A673 (cell line): ENCODE results near the gene WDR27. TPM values are rescaled to one million over a fixed set of nuclear protein-coding genes. Genes with fewer than 3 reads are reported as not detected.

Experiments used
- BruUV-seq: library from RNA; stranded (reverse); fragments of 400-500 nt; replicated peaks from 2 replicates; lab custom pipeline; 2021; lab: Mats Ljungman, UMichigan
- CTCF ChIA-PET: fragments of 300-600 bp; sonication (Branson Sonifier 250); formaldehyde crosslinking; loops from one replicate; lab custom pipeline; 2022; ENCODE audit warnings: antibody characterized with exemption; lab: Charles Lee
- POLR2A ChIA-PET: fragments of 300-600 bp; sonication (Branson Sonifier 250); formaldehyde crosslinking; loops from one replicate; lab custom pipeline; 2022; ENCODE audit warnings: antibody characterized with exemption; ENCODE audit not compliant: low non-redundant PET; lab: Charles Lee
- DNase-seq: peaks from one replicate; pipeline ENCODE4 v3.0.0-alpha.2; 2015; ENCODE audit warnings: low spot score
- H3K27ac ChIP-seq: fragments of 200-600 bp; sonication (generic); 2 replicates; pipeline ENCODE4 v1.5.1; 2016; ENCODE audit warnings: mixed run types, low read depth, mild to moderate bottlenecking, mixed read lengths, antibody characterized with exemption, low read length; ENCODE audit not compliant: poor library complexity, severe bottlenecking
- H3K27me3 ChIP-seq: fragments of 200-600 bp; sonication (generic); replicated peaks from 2 replicates; pipeline ENCODE4 v1.6.1; 2017; ENCODE audit warnings: mixed run types, low read depth, mild to moderate bottlenecking, mixed read lengths, antibody characterized with exemption, low read length; ENCODE audit not compliant: insufficient read depth, poor library complexity
- H3K36me3 ChIP-seq: fragments of 200-600 bp; sonication (generic); 2 replicates; pipeline ENCODE4 v1.6.1; 2016; ENCODE audit warnings: mixed run types, mild to moderate bottlenecking, mixed read lengths, antibody characterized with exemption, low read length; ENCODE audit not compliant: insufficient read depth, poor library complexity, severe bottlenecking
- H3K4me1 ChIP-seq: fragments of 200-600 bp; sonication (generic); 2 replicates; pipeline ENCODE4 v1.6.1; 2017; ENCODE audit warnings: mixed run types, mild to moderate bottlenecking, mixed read lengths, antibody characterized with exemption, low read length; ENCODE audit not compliant: insufficient read depth, poor library complexity, severe bottlenecking
- H3K4me3 ChIP-seq: fragments of 200-600 bp; sonication (generic); 2 replicates; pipeline ENCODE4 v1.5.1; 2016; ENCODE audit warnings: low read depth, mixed run types, mild to moderate bottlenecking, mixed read lengths, low read length; ENCODE audit not compliant: poor library complexity, severe bottlenecking
- H3K9me3 ChIP-seq: fragments of 200-600 bp; sonication (generic); 2 replicates; pipeline ENCODE4 v1.6.1; 2016; ENCODE audit warnings: mixed run types, low read depth, mild to moderate bottlenecking, mixed read lengths, antibody characterized with exemption, low read length; ENCODE audit not compliant: poor library complexity, severe bottlenecking
- EZH2 ChIP-seq: fragments of 200-600 bp; sonication (generic); IDR thresholded peaks from 2 replicates; pipeline ENCODE4 v1.6.1; 2017; ENCODE audit warnings: borderline replicate concordance, low read depth, mild to moderate bottlenecking, mixed read lengths, antibody characterized with exemption, low read length; ENCODE audit not compliant: poor library complexity, severe bottlenecking
- intact Hi-C: fragments of 100-400 bp; cut with micrococcal nuclease; formaldehyde crosslinking; loops from one replicate; pipeline ENCODE4 v1.10.0; 2022; ENCODE audit not compliant: unreplicated experiment
- total RNA-seq: library from RNA; stranded (reverse); gene quantifications from 2 replicates; pipeline ENCODE4 v1.2.3, GENCODE V29; 2021
- TF ChIP-seq, protein P1 (sequence below): fragments of 300-800, 200-600 bp; sonication (generic); conservative IDR thresholded peaks from 2 replicates; pipeline ENCODE4 v1.5.1; 2017; ENCODE audit warnings: low read depth, mild to moderate bottlenecking, antibody characterized with exemption, low read length, moderate library complexity, mixed read lengths

WDR27 gene
- total RNA-seq, 1 experiment from 2014 or later = 77.3 TPM

DNA sequence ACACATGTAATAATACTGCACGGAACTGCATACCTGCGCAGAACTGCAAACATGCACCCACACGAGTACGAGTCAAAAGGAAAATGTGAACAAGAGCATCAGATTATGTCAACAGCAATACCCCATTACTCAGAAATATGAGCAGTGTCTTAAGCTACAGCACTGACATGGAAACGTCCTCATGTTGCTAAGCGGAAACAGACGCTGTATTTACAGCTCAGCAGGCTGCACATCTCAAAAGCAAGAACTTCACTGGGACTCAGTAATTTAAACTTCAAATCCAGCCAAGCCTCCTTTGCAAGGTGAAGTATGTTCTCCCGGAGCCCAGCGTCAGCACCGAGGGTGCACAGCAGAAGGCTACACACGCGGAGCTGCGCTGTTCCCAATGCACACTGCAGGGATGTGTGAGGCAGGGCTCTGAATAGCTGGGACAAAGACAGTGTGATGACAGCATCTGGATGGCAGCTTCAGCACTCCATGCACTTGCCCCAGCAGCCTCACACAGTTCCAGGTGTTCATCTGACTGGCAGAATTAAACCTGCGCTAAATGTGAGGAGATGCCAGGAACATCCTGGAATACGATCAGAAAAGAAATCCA lies 202.8 kb downstream of the WDR27 start:
- ChIA-PET POLR2A (no interaction called here), CTCF (no interaction called here)
- Histone ChIP-seq H3K4me3 (no peak overlapping the region), H3K36me3 (no peaks in the 10 kb centered on the region), H3K27me3 (no peaks in the 10 kb centered on the region), H3K9me3 (no peaks in the 10 kb centered on the region), H3K4me1 (no peaks in the 10 kb centered on the region), H3K27ac (no peak overlapping the region)
- no peak for TF ChIP-seq EZH2
- TF ChIP-seq, protein P1, sequence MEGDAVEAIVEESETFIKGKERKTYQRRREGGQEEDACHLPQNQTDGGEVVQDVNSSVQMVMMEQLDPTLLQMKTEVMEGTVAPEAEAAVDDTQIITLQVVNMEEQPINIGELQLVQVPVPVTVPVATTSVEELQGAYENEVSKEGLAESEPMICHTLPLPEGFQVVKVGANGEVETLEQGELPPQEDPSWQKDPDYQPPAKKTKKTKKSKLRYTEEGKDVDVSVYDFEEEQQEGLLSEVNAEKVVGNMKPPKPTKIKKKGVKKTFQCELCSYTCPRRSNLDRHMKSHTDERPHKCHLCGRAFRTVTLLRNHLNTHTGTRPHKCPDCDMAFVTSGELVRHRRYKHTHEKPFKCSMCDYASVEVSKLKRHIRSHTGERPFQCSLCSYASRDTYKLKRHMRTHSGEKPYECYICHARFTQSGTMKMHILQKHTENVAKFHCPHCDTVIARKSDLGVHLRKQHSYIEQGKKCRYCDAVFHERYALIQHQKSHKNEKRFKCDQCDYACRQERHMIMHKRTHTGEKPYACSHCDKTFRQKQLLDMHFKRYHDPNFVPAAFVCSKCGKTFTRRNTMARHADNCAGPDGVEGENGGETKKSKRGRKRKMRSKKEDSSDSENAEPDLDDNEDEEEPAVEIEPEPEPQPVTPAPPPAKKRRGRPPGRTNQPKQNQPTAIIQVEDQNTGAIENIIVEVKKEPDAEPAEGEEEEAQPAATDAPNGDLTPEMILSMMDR = no peak
- no peak for DNase-seq
- BruUV-seq = no TSS peak
- intact Hi-C loops = no loop called here

DNA sequence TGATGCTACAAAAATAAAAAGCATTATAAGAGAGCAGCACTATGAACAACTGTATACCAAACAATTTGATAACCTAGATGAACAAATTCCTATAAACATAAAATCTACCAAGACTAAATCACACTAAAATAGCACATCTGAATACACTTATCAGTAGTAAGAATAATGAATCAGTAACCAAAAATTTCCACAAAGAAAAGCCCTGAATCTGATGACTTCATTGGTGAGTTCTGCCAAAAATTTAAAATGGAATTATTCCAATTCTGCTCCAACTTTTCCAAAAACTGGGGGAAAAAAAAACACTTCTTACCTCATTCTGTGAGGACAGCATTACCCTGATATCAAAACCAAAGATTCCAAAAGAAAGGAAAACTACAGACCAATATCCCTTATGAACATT lies 206.2 kb downstream of the WDR27 start:
- no peaks in the 10 kb centered on the region for H3K36me3 ChIP-seq
- intact Hi-C loops = no loop called here
- POLR2A ChIA-PET = no interaction called here
- no peak for DNase-seq
- H3K9me3 ChIP-seq = no peaks in the 10 kb centered on the region
- H3K4me3 ChIP-seq = no peak overlapping the region
- H3K4me1 ChIP-seq = no peaks in the 10 kb centered on the region
- no peaks in the 10 kb centered on the region for H3K27me3 ChIP-seq
- BruUV-seq = no TSS peak
- no peak for TF ChIP-seq EZH2
- TF ChIP-seq, protein P1 = no peak
- CTCF ChIA-PET = no interaction called here
- H3K27ac ChIP-seq = no peak overlapping the region

DNA sequence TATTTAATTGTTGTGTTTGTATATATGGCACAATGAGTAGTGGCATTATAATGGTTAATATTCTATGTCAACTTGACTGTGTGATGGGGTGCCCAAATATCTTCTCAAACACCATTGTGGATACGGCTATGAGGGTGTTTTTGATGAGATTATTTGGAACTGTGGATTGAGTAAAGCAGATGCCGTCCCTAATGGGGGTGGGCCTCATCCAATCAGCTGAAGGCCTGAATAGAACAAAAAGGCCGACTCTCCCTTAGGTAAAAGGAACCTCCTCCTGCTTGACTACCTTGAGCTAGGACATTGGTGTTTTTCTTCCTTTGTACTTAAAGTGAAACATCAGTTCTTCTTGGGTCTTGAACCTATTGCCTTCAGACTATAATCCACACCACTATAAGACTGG lies 207.8 kb downstream of the WDR27 start:
- no TSS peak for BruUV-seq
- DNase-seq = no peak
- TF ChIP-seq, protein P1 = no peak
- TF ChIP-seq EZH2 = no peak
- POLR2A ChIA-PET = no interaction called here
- Histone ChIP-seq H3K36me3 (no peaks in the 10 kb centered on the region), H3K4me1 (no peaks in the 10 kb centered on the region), H3K27ac (no peak overlapping the region), H3K9me3 (no peaks in the 10 kb centered on the region), H3K27me3 (no peaks in the 10 kb centered on the region), H3K4me3 (no peak overlapping the region)
- intact Hi-C loops = no loop called here
- CTCF ChIA-PET = no interaction called here
